HepG2 (cell line): ENCODE data around the gene PFN4. TPM values are rescaled to one million over a fixed set of nuclear protein-coding genes. Genes with fewer than 3 reads are reported as not detected.
A peak's percentile ranks its signal among the peaks of the same experiment; 100 is the strongest.

Experiments
- ATAC-seq: fragments of 200-7000 bp; cut with Tn5 transposase; 3 replicates; pipeline ENCODE4 v1.9.1; 2020; ENCODE audit warnings: mild to moderate bottlenecking, moderate library complexity
- BruUV-seq: library from RNA; stranded (reverse); fragments of 400-500 nt; replicated peaks from 2 replicates; lab custom pipeline; 2021; lab: Mats Ljungman, UMichigan
- CTCF ChIA-PET: fragments of 300-600 bp; formaldehyde crosslinking; extraction: SDS; loops from one replicate; lab custom pipeline; 2021; ENCODE audit warnings: low total read pairs, inconsistent platforms, low intra/inter-chr PET ratio; lab: Yijun Ruan, JAX
- POLR2A ChIA-PET: fragments of 350-600 bp; sonication (Branson Sonifier 250); formaldehyde crosslinking; loops from one replicate; lab custom pipeline; 2020; ENCODE audit warnings: antibody characterized with exemption, inconsistent platforms; lab: Yijun Ruan, JAX
- DNase-seq: peaks from one replicate; pipeline ENCODE4 v3.0.0-alpha.2; 2015; ENCODE audit warnings: low spot score
- FAIRE-seq: peaks from 3 replicates; lab custom pipeline; 2011; peaks lifted over from hg19 to GRCh38; lab: Jason Lieb, UNC
- H2AFZ ChIP-seq: one replicate; pipeline ENCODE4 v1.6.1; 2011; ENCODE audit warnings: low read length, inconsistent platforms
- H3K27ac ChIP-seq: fragments of 300-600 bp; 3 replicates; pipeline ENCODE4 v1.8.0; 2011; ENCODE audit warnings: mixed run types, mild to moderate bottlenecking, mixed read lengths, low read length, inconsistent platforms; ENCODE audit not compliant: insufficient read depth; ENCODE audit errors: extremely low read length
- H3K27me3 ChIP-seq, 2 experiments: fragments of 200-600 bp in 1 of 2; 2 replicates in 1 of 2; 3 replicates in 1 of 2; pipeline versions ENCODE4 v1.6.0 to v1.8.0; 2011; ENCODE audit warnings: low read length in 2 of 2, mild to moderate bottlenecking in 2 of 2, moderate library complexity in 2 of 2, inconsistent platforms in 1 of 2; ENCODE audit not compliant: insufficient read depth in 2 of 2, control insufficient read depth in 1 of 2
- H3K36me3 ChIP-seq, 2 experiments: fragments of 200-600 bp in 1 of 2; replicated peaks in 1 of 2; 2 replicates in 1 of 2; 3 replicates in 1 of 2; pipeline versions ENCODE4 v1.5.1 to v1.8.0; 2011; ENCODE audit warnings: low read length in 2 of 2, inconsistent platforms in 1 of 2; ENCODE audit not compliant: insufficient read depth in 2 of 2, control insufficient read depth in 1 of 2
- H3K4me1 ChIP-seq: 2 replicates; pipeline ENCODE4 v1.5.1; 2012; ENCODE audit warnings: low read length, inconsistent platforms; ENCODE audit not compliant: insufficient read depth
- H3K4me2 ChIP-seq: 2 replicates; pipeline ENCODE4 v1.6.0; 2011; ENCODE audit warnings: low read depth, low read length, inconsistent platforms
- H3K4me3 ChIP-seq, 3 experiments: fragments of 200-600 bp in 1 of 3; sonication (generic), shearing (Covaris generic) in 1 of 3; replicated peaks in 1 of 3; 2 replicates each; pipeline ENCODE4 v1.5.1; 2011 to 2016; ENCODE audit warnings: low read length in 3 of 3, inconsistent platforms in 2 of 3, low read depth in 2 of 3, mild to moderate bottlenecking in 2 of 3, control low read depth in 1 of 3, mixed read lengths in 1 of 3; ENCODE audit not compliant: insufficient read depth in 1 of 3
- H3K79me2 ChIP-seq: one replicate; pipeline ENCODE4 v1.6.1; 2011; ENCODE audit warnings: low read length, inconsistent platforms; ENCODE audit not compliant: insufficient read depth
- H3K9ac ChIP-seq: 2 replicates; pipeline ENCODE4 v1.6.0; 2011; ENCODE audit warnings: mild to moderate bottlenecking, low read depth, low read length, inconsistent platforms; ENCODE audit not compliant: insufficient read depth
- H3K9me3 ChIP-seq: 2 replicates; pipeline ENCODE4 v1.5.1; 2012; ENCODE audit warnings: mild to moderate bottlenecking, low read length
- H4K20me1 ChIP-seq: 2 replicates; pipeline ENCODE4 v1.6.0; 2011; ENCODE audit warnings: inconsistent platforms, mild to moderate bottlenecking, low read length, moderate library complexity; ENCODE audit not compliant: insufficient read depth
- ATF7 ChIP-seq, 2 experiments: fragments of 450-650 bp in 1 of 2; sonication (generic) in 1 of 2; formaldehyde crosslinking in 1 of 2; IDR thresholded peaks; 2 replicates each; pipeline versions ENCODE4 v1.4.0 to v1.6.1; 2016 to 2020; ENCODE audit warnings: antibody characterized with exemption in 1 of 2, mild to moderate bottlenecking in 1 of 2, missing genetic modification reagents in 1 of 2
- HOMEZ ChIP-seq: IDR thresholded peaks from 2 replicates; pipeline ENCODE4 v1.6.1; 2016; ENCODE audit warnings: low read depth
- ZBTB37 ChIP-seq: sonication (generic); formaldehyde crosslinking; IDR thresholded peaks from 2 replicates; pipeline ENCODE4 v1.4.0; 2020; ENCODE audit warnings: mild to moderate bottlenecking, missing genetic modification reagents
- ZNF180 ChIP-seq: sonication (generic); formaldehyde crosslinking; IDR thresholded peaks from 2 replicates; pipeline ENCODE4 v1.4.0; 2020; ENCODE audit warnings: low read depth, missing genetic modification reagents, borderline replicate concordance
- ZNF292 ChIP-seq: sonication (generic); formaldehyde crosslinking; IDR thresholded peaks from 2 replicates; pipeline ENCODE4 v1.8.1; 2022; ENCODE audit warnings: mild to moderate bottlenecking, low read depth, missing genetic modification reagents, borderline replicate concordance
- ZNF350 ChIP-seq: sonication (generic); formaldehyde crosslinking; IDR thresholded peaks from 2 replicates; pipeline ENCODE4 v1.4.0; 2020; ENCODE audit warnings: mild to moderate bottlenecking, low read depth, missing genetic modification reagents, borderline replicate concordance
- ZNF616 ChIP-seq: sonication (generic); formaldehyde crosslinking; IDR thresholded peaks from 2 replicates; pipeline ENCODE4 v1.5.0; 2020; ENCODE audit warnings: low read depth, mild to moderate bottlenecking, missing genetic modification reagents
- WGBS: methylation state at CpG from one replicate; pipeline ENCODE4 v1.1.6; 2017; ENCODE audit warnings: low lambda C conversion rate; 5-methylcytosine and 5-hydroxymethylcytosine counted together
- in situ Hi-C: cut with HindIII; loops from 2 replicates; pipeline ENCODE4 v1.10.0; 2017; ENCODE audit warnings: low pct_unique_long_range_greater_than_20kb; ENCODE audit not compliant: extremely low pct_ligation_motif_present
- intact Hi-C: fragments of 100-400 bp; cut with micrococcal nuclease; formaldehyde crosslinking; loops from one replicate; pipeline ENCODE4 v1.10.0; 2022; ENCODE audit not compliant: unreplicated experiment
- polyA plus RNA-seq, 8 experiments: library from polyadenylated mRNA; depleted of rRNA in 3 of 8; stranded (reverse) in 7 of 8; unstranded in 1 of 8; fragments of >200 nt; fragmentation: Illumina TruSeq in 4 of 8; extraction: Trizol in 4 of 8; gene quantifications; 2 replicates each; pipeline versions ENCODE4 v1.2.1 to v1.2.3, GENCODE V29; 2011 to 2016; ENCODE audit warnings: low read depth in 4 of 8, missing spikeins in 1 of 8, mixed read lengths in 1 of 8; ENCODE audit not compliant: insufficient read depth in 1 of 8
- total RNA-seq, 5 experiments: library from RNA; depleted of rRNA; stranded (reverse); fragments of >200 nt; fragmentation: Illumina TruSeq; extraction: Trizol; gene quantifications; 2 replicates each; pipeline ENCODE4 v1.2.3, GENCODE V29; 2016; ENCODE audit warnings: low read depth in 1 of 5

PFN4 gene
- total and polyA plus RNA-seq, 2 of the 13 experiments (the other 11 are each of a cell fraction or from before 2014, with no cell fraction given): 0.12 to 0.20 TPM

- POLR2A ChIA-PET: interaction anchor here (4.3 kb wide), 1 partner anchor 22 kb away, joined by 22 read pairs; the partner anchor contains the start of gene TP53I3
- in situ Hi-C loops: no loop called here
Measured at GRCh38 chr2:24105816-24106215, 17.3 kb downstream of the PFN4 start.

More at GRCh38 chr2:24105816-24106215, 17.3 kb downstream of the PFN4 start:
- no peaks in the 10 kb centered on the region for H3K79me2 ChIP-seq
- H3K36me3 ChIP-seq: no peaks in the 10 kb centered on the region
- no peak for ATAC-seq
- H3K4me1 ChIP-seq: peaks cover 23% of the 10 kb centered on the region
- TF ChIP-seq ZNF350 (CRISPR knock-in tag) (no peak), ZNF292 (no peak), ATF7 (IDR thresholded peaks at IDR 0.05) (peak; percentile 19; the same call in 1 of the 2 replicates), ATF7 (CRISPR knock-in tag; IDR thresholded peaks at IDR 0.05) (no peak), ZNF616 (CRISPR knock-in tag) (no peak), ZBTB37 (no peak), ZNF180 (CRISPR knock-in tag) (no peak), HOMEZ (CRISPR knock-in tag) (no peak)
- peaks cover 9% of the 10 kb centered on the region; the same call in 1 of the 2 replicates for H3K9me3 ChIP-seq
- intact Hi-C loops: no loop called here
- CTCF ChIA-PET: no interaction called here
- H4K20me1 ChIP-seq: no peaks in the 10 kb centered on the region
- DNase-seq: no peak
- no peak overlapping the region for H3K27ac ChIP-seq
- no peak overlapping the region for H2AFZ ChIP-seq
- FAIRE-seq: no peak
- H3K27me3 ChIP-seq: peaks cover 0 to 8% of the 10 kb centered on the region in 2 experiments; a peak in 1 of 5 replicates
- BruUV-seq: no TSS peak
- H3K4me3 ChIP-seq: no peak overlapping the region
- WGBS: 48% methylated on average over 2 of the region's 2 CpGs
- H3K9ac ChIP-seq: no peak overlapping the region
- no peak overlapping the region for H3K4me2 ChIP-seq
